ENCODE results near the gene HMCN2. TPM values are rescaled to one million over a fixed set of nuclear protein-coding genes. Genes with fewer than 3 reads are reported as not detected.

Gene HMCN2
- total RNA-seq, 4 donors from 2014 or later = 9.6 to 21.1 (median 15.5) TPM

DNA sequence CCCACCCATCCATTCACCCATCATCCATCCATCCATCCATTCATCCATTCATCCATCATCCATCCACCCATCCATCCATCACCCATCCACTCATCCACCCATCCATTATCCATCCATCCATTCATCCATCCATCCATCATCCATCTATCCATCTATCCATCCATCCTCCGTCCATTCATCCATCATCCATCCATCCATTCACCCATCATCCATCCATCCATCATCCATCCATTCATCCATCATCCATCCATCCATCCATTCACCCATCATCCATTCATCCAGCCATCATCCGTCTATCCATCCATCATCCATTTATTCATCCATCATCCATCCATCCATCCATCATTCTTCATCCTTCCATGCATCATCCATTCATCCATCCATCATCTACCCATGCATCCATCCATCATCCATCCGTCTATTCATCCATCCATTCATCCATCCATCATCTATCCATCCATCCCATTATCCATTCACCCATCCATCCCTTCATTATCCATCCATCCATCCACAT, 189.3 kb downstream of the HMCN2 start:
- WGBS, 2 donors (ENCODE audit: low coverage in 1 of 2) = 29 to 55% methylated on average over 3 of the region's 3 CpGs
- ATAC-seq = no peak
- TF ChIP-seq CTCF (IDR thresholded peaks at IDR 0.05) = no peak
- TF ChIP-seq EP300 (IDR thresholded peaks at IDR 0.05) = no peak
- no peak for TF ChIP-seq POLR2A (IDR thresholded peaks at IDR 0.05)
- TF ChIP-seq POLR2AphosphoS5 (IDR thresholded peaks at IDR 0.05) = no peak
- Histone ChIP-seq H3K27ac (no peak overlapping the region), H3K4me3 (no peak overlapping the region), H3K27me3 (no peaks in the 10 kb centered on the region), H3K9me3 (no peaks in the 10 kb centered on the region), H3K36me3 (peaks cover 0 to 18% of the 10 kb centered on the region in 2 donors), H3K4me1 (peaks cover 4 to 40% (median 21%) of the 10 kb centered on the region in 3 donors)

DNA sequence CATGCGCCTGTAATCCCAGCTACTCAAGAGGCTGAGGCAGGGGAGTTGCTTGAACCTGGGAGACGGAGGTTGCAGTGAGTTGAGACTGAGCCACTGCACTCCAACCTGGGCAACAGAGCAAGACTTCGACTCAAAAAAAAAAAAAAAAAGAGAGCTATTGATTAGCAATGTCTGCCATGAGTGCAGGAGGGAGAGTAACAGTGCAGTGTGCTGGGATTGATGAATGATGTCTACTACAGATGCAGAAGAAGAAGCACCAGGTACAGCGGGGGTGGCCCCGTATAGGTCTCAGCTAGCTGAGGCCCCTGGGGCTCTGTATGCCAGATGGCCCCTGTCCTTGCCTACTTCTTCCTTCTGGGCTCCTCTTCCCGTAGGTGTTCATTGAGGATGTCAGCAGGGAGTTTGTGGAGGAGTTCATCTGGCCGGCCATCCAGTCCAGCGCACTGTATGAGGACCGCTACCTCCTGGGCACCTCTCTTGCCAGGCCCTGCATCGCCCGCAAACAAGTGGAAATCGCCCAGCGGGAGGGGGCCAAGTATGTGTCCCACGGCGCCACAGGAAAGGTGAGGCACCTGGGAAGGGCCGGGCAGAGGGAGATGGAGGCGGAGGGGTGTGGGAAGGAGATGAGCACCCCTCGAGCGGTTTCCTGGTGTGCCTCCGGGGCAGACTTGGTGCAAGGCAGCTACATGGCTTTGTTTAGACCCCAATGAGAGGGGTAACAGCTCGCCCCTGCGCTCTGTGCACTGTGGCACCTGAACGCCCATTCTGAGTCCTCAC, 192.7 kb downstream of the HMCN2 start:
- no peak for ATAC-seq
- H3K4me3 ChIP-seq = no peak overlapping the region
- no peak overlapping the region for H3K27ac ChIP-seq
- H3K9me3 ChIP-seq = no peaks in the 10 kb centered on the region
- WGBS, 2 donors (ENCODE audit: low coverage in 1 of 2) = 85 to 87% methylated on average over 5 to 6 of the region's 23 CpGs
- no peak for TF ChIP-seq POLR2AphosphoS5 (IDR thresholded peaks at IDR 0.05)
- TF ChIP-seq EP300 (IDR thresholded peaks at IDR 0.05) = no peak
- no peak for TF ChIP-seq POLR2A (IDR thresholded peaks at IDR 0.05)
- TF ChIP-seq CTCF (IDR thresholded peaks at IDR 0.05) = no peak
- peaks cover 0 to 23% of the 10 kb centered on the region in 2 donors for H3K36me3 ChIP-seq
- no peaks in the 10 kb centered on the region for H3K27me3 ChIP-seq
- peaks cover 0 to 19% (median 0%) of the 10 kb centered on the region in 3 donors for H3K4me1 ChIP-seq

- peaks cover 0 to 29% of the 10 kb centered on the region in 2 donors for H3K36me3 ChIP-seq
- ATAC-seq = no peak
- WGBS, 2 donors (ENCODE audit: low coverage in 1 of 2) = 100% methylated on average over 2 of the region's 5 CpGs; no CpG with 5 or more reads in 1 of the 2 donors
- no peak overlapping the region for H3K4me3 ChIP-seq
- H3K27me3 ChIP-seq = no peaks in the 10 kb centered on the region
- H3K9me3 ChIP-seq = no peaks in the 10 kb centered on the region
- H3K27ac ChIP-seq = no peak overlapping the region
- TF ChIP-seq POLR2A (IDR thresholded peaks at IDR 0.05) (no peak), POLR2AphosphoS5 (IDR thresholded peaks at IDR 0.05) (no peak), CTCF (IDR thresholded peaks at IDR 0.05) (no peak), EP300 (IDR thresholded peaks at IDR 0.05) (no peak)
- peaks cover 0 to 14% (median 0%) of the 10 kb centered on the region in 3 donors for H3K4me1 ChIP-seq
Observed at GRCh38 chr9:130458804-130459067, 193.2 kb downstream of the HMCN2 start.

DNA sequence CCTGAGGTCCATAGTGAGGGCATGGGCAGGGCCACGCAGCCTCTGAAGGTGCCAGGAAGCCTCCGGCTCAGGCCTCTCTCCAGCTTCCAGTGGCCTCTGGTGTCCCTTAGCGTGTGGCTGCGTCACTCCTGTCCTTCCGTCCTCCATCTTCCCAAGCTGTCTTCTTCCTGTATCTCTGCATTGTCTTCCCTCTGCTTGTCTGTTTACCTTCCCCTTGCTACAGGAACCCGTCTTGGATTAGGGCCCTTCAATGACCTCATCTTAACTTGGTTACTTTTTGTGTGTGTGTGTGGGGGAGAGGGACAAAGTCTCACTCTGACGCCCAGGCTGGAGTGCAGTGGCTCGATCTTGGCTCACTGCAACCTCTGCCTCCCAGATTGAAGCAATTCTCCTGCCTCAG, 193.6 kb downstream of the HMCN2 start:
- 52 to 73% methylated on average over 3 to 6 of the region's 8 CpGs for WGBS, 2 donors (ENCODE audit: low coverage in 1 of 2)
- TF ChIP-seq POLR2A (IDR thresholded peaks at IDR 0.05) (no peak), EP300 (IDR thresholded peaks at IDR 0.05) (no peak), POLR2AphosphoS5 (IDR thresholded peaks at IDR 0.05) (no peak), CTCF (IDR thresholded peaks at IDR 0.05) (no peak)
- ATAC-seq = no peak

More for the DNA sequence above, 193.6 kb downstream of the HMCN2 start:
- Histone ChIP-seq H3K36me3 (peaks cover 0 to 33% of the 10 kb centered on the region in 2 donors), H3K4me3 (no peak overlapping the region), H3K27me3 (no peaks in the 10 kb centered on the region), H3K27ac (no peak overlapping the region), H3K4me1 (peaks cover 0 to 10% (median 0%) of the 10 kb centered on the region in 3 donors), H3K9me3 (no peaks in the 10 kb centered on the region)
